Measurements from ENCODE around the gene COL11A1. TPM values are rescaled to one million over a fixed set of nuclear protein-coding genes. Genes with fewer than 3 reads are reported as not detected.

COL11A1 gene
- polyA plus RNA-seq, 1 donor from 2014 or later: 4.6 TPM

DNA sequence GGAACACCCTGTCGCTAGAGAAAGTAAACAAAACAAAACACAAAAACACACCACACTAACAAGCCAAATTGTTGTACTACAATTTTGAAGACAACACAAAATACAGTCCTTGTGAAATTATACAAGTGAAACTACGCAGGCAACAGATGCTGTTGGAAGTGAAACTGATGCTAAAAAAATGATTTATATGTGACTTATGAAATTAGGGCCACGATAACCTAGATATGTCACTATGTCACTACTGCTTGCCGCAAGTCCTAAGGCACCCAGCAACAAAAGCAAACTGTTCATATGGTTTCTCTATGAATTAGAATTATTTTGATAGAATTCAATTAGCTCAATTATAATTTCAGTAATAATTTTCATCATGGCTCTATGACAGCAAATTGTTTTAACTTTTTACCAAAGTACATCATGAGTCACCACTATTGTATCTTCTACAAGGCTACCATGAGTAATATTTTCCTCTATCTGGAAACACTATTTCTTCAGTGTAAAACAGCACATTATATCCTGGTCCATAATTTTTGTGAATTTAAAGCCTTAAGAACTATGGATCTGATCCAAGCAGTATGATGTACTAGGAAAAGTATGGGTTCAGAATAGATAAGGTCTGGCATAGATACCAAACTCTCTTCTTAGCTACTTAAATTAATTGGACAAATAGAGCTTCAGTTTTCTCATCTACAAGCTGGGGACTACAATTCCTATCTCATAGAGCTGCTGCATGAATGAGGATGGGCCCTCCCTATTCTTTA is 216.3 kb downstream of the COL11A1 start:
- no peaks in the 10 kb centered on the region for H3K9me2 ChIP-seq (ENCODE audit: insufficient read depth, low read length)
- no peaks in the 10 kb centered on the region for H3K36me3 ChIP-seq (ENCODE audit: insufficient read depth, low read length)
- no peak overlapping the region for H3K27ac ChIP-seq (ENCODE audit: low read length)
- H3K79me2 ChIP-seq (replicated peaks; ENCODE audit: insufficient read depth, low read length): no peaks in the 10 kb centered on the region
- H3K9ac ChIP-seq (ENCODE audit: low read length): no peak overlapping the region
- no peak overlapping the region for H3K4me2 ChIP-seq (ENCODE audit: low read length)
- no peaks in the 10 kb centered on the region for H3K9me3 ChIP-seq (ENCODE audit: low read length)
- H2AFZ ChIP-seq (ENCODE audit: low read depth, low read length): no peak overlapping the region
- H3K27me3 ChIP-seq (ENCODE audit: insufficient read depth, low read depth, low read length): no peaks in the 10 kb centered on the region
- H4K20me1 ChIP-seq (ENCODE audit: insufficient read depth): no peaks in the 10 kb centered on the region
- no peak for TF ChIP-seq REST (IDR thresholded peaks at IDR 0.05; ENCODE audit: borderline replicate concordance)
- TF ChIP-seq TAF1 (IDR thresholded peaks at IDR 0.05; ENCODE audit: low read depth): no peak
- no peak overlapping the region for H3K4me3 ChIP-seq (ENCODE audit: low read length)
- H3F3A ChIP-seq (ENCODE audit: insufficient read depth, low read length, poor library complexity, severe bottlenecking): no peaks in the 10 kb centered on the region

GRCh38 chr1:102886638-102887037 is 221.7 kb downstream of the COL11A1 start:
- Histone ChIP-seq H2AFZ (ENCODE audit: low read depth, low read length) (no peak overlapping the region), H3K4me2 (ENCODE audit: low read length) (no peak overlapping the region), H3K36me3 (ENCODE audit: insufficient read depth, low read length) (no peaks in the 10 kb centered on the region), H3F3A (ENCODE audit: insufficient read depth, low read length, poor library complexity, severe bottlenecking) (no peaks in the 10 kb centered on the region), H4K20me1 (ENCODE audit: insufficient read depth) (no peaks in the 10 kb centered on the region), H3K79me2 (replicated peaks; ENCODE audit: insufficient read depth, low read length) (no peaks in the 10 kb centered on the region), H3K4me3 (ENCODE audit: low read length) (no peak overlapping the region), H3K9me3 (ENCODE audit: low read length) (no peaks in the 10 kb centered on the region), H3K9me2 (ENCODE audit: insufficient read depth, low read length) (no peaks in the 10 kb centered on the region), H3K27ac (ENCODE audit: low read length) (no peak overlapping the region), H3K27me3 (ENCODE audit: insufficient read depth, low read depth, low read length) (no peaks in the 10 kb centered on the region), H3K9ac (ENCODE audit: low read length) (no peak overlapping the region)
- TF ChIP-seq EZH2 (IDR thresholded peaks at IDR 0.05; ENCODE audit: borderline replicate concordance, insufficient read depth, low read length, poor library complexity, severe bottlenecking) (no peak), MXI1 (conservative IDR thresholded peaks at IDR 0.05; ENCODE audit: poor library complexity, severe bottlenecking) (no peak), SMC3 (conservative IDR thresholded peaks at IDR 0.05; ENCODE audit: poor library complexity) (no peak), RAD21 (conservative IDR thresholded peaks at IDR 0.05) (no peak), POLR2AphosphoS5 (IDR thresholded peaks at IDR 0.05) (no peak), EP300 (conservative IDR thresholded peaks at IDR 0.05; ENCODE audit: poor library complexity, severe bottlenecking) (no peak), REST (IDR thresholded peaks at IDR 0.05; ENCODE audit: borderline replicate concordance) (no peak), TAF1 (IDR thresholded peaks at IDR 0.05; ENCODE audit: low read depth) (no peak)
- TF ChIP-seq, protein P1, sequence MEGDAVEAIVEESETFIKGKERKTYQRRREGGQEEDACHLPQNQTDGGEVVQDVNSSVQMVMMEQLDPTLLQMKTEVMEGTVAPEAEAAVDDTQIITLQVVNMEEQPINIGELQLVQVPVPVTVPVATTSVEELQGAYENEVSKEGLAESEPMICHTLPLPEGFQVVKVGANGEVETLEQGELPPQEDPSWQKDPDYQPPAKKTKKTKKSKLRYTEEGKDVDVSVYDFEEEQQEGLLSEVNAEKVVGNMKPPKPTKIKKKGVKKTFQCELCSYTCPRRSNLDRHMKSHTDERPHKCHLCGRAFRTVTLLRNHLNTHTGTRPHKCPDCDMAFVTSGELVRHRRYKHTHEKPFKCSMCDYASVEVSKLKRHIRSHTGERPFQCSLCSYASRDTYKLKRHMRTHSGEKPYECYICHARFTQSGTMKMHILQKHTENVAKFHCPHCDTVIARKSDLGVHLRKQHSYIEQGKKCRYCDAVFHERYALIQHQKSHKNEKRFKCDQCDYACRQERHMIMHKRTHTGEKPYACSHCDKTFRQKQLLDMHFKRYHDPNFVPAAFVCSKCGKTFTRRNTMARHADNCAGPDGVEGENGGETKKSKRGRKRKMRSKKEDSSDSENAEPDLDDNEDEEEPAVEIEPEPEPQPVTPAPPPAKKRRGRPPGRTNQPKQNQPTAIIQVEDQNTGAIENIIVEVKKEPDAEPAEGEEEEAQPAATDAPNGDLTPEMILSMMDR (IDR thresholded peaks at IDR 0.05; ENCODE audit: poor library complexity, severe bottlenecking): no peak

Data from neural cell (in vitro differentiated cells).